Ecto neural progenitor cell (in vitro differentiated cells): ENCODE results near the gene FAM20B.

Experiments
- DNase-seq: peaks from one replicate; pipeline ENCODE4 v3.0.0-alpha.2; 2018; ENCODE audit warnings: low spot score

Gene FAM20B

GRCh38 chr1:179048339-179049124, 22.8 kb downstream of the FAM20B start:
- no peak for DNase-seq

GRCh38 chr1:179052776-179053175, 27.1 kb downstream of the FAM20B start:
- DNase-seq: no peak

- no peak for DNase-seq
These were observed 27.8 kb downstream of the FAM20B start for GRCh38 chr1:179053486-179053885.

- DNase-seq: no peak
These were observed 30.2 kb downstream of the FAM20B start for GRCh38 chr1:179055937-179056336.

GRCh38 chr1:179058487-179059483, 33.1 kb downstream of the FAM20B start:
- DNase-seq: no peak

GRCh38 chr1:179061360-179062282, 35.9 kb downstream of the FAM20B start:
- DNase-seq: no peak

- DNase-seq: no peak
These were observed 40.8 kb downstream of the FAM20B start for GRCh38 chr1:179066471-179066870.

- DNase-seq: no peak
These were observed 51.7 kb downstream of the FAM20B start for GRCh38 chr1:179077396-179077795.

- peak; percentile 52 for DNase-seq
These were observed 53.5 kb downstream of the FAM20B start for GRCh38 chr1:179079113-179079761.

GRCh38 chr1:179080866-179081686, 55.4 kb downstream of the FAM20B start:
- DNase-seq: no peak

GRCh38 chr1:179081687-179082332, 56.1 kb downstream of the FAM20B start, which contains the start of gene TOR3A:
Gene TOR3A, plus strand, starts transcription at chr1:179082070. Its CDS starts 59 bp downstream, at chr1:179082129.
- peak; percentile 96 for DNase-seq

- DNase-seq: peak; percentile 76
These were observed 56.8 kb downstream of the FAM20B start for GRCh38 chr1:179082333-179082998.

- DNase-seq: no peak
These were observed 57.3 kb downstream of the FAM20B start for GRCh38 chr1:179082999-179083335.

- no peak for DNase-seq
These were observed 57.8 kb downstream of the FAM20B start for GRCh38 chr1:179083533-179083932.

- DNase-seq: peak; percentile 52
These were observed 62.0 kb downstream of the FAM20B start for GRCh38 chr1:179087665-179088064.

- DNase-seq: no peak
These were observed 64.3 kb downstream of the FAM20B start for GRCh38 chr1:179089827-179090482.

- no peak for DNase-seq
These were observed 64.8 kb downstream of the FAM20B start for GRCh38 chr1:179090522-179090921.

- no peak for DNase-seq
These were observed 65.2 kb downstream of the FAM20B start for GRCh38 chr1:179090923-179091322.

GRCh38 chr1:179091691-179092165, 66.0 kb downstream of the FAM20B start:
- DNase-seq: no peak
